GM18499 (cell line): ENCODE results near the gene ACTN2.

Source experiments
- ATAC-seq: cut with Tn5 transposase; IDR thresholded peaks from one replicate; pipeline ENCODE4 v1.9.1; 2021; ENCODE audit warnings: moderate number of reproducible peaks; ENCODE audit not compliant: insufficient read depth, unreplicated experiment

ACTN2 gene

GRCh38 chr1:236733653-236734052 is 47.4 kb downstream of the ACTN2 start:
- no peak for ATAC-seq

- ATAC-seq = no peak
These were observed 48.0 kb downstream of the ACTN2 start for GRCh38 chr1:236734141-236734765.

DNA sequence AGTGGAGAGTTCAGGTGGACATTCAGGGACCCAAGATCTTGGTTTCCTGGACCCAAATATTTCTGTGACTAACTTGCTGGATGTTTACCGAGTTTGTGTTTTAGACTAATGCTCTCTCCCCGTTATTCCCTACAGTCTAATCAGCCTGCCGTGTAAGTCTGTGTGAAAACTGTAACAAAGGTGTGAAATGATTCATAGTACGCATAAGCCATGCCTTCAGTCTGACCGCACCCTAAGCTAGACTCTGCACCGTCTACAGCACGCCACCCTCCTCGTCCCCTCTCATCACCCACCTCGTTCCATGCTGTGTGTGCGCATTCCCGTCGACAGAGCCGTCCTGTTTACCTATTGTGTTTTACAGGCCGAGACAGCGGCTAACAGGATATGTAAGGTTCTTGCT is 50.5 kb downstream of the ACTN2 start:
- no peak for ATAC-seq

DNA sequence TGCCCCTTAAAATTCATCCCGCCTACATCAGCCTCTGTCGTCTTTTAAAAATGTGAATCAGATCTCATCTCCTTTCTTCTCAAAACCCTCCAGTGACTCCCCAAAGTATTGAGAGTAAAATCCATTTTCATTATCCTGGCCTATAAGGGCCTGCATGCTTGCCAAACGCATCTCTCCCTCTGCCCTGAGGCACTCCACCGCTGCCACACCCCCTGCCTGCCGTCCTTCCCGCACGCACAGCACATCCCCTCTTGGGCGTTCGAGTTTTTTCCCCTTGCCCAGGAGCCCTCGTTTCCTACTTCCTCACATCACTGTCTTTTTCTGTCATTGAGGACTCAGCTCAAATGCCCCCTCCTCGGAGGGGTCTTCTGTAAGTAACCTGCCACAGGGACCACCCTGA is 55.5 kb downstream of the ACTN2 start:
- no peak for ATAC-seq

GRCh38 chr1:236742421-236743160 is 56.3 kb downstream of the ACTN2 start:
- no peak for ATAC-seq

DNA sequence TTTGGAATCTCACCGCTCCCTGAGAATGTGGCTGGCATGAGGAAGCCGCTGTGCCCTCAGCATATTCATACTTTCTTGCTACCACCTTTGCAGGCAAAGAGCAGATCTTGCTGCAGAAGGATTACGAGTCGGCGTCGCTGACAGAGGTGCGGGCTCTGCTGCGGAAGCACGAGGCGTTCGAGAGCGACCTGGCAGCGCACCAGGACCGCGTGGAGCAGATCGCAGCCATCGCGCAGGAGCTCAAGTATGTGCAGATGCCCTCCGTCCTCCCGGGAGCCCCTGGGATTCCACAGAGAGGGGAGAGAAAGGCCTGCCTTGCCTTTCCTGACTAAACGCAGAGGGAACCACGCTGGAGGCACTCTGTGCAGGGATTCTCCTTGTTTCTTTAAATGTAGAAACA is 58.2 kb downstream of the ACTN2 start:
- ATAC-seq = no peak

DNA sequence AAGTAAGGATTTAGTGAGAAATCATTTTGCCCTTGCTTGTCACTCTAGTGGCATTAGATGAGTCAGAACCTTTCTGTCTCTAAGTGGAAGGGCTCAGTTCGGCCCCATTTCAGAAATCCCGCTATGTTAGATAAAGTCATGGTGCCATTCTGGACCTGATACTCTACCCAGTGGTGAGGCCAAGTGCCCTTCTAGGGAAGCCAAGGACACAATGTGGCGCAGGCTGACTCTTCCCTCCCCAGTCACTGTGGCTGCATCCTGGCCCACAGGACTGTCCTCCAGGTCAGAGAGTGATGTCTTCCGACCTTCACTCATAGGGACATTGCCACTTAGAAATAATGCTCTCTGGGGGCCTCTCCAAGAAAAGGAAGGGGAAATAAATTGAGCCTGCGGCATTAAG is 60.5 kb downstream of the ACTN2 start:
- ATAC-seq = no peak

GRCh38 chr1:236747311-236747985 is 61.1 kb downstream of the ACTN2 start:
- ATAC-seq = no peak

- no peak for ATAC-seq
These were observed 62.1 kb downstream of the ACTN2 start for GRCh38 chr1:236748268-236748870.

GRCh38 chr1:236750928-236751327 is 64.6 kb downstream of the ACTN2 start:
- ATAC-seq = no peak

DNA sequence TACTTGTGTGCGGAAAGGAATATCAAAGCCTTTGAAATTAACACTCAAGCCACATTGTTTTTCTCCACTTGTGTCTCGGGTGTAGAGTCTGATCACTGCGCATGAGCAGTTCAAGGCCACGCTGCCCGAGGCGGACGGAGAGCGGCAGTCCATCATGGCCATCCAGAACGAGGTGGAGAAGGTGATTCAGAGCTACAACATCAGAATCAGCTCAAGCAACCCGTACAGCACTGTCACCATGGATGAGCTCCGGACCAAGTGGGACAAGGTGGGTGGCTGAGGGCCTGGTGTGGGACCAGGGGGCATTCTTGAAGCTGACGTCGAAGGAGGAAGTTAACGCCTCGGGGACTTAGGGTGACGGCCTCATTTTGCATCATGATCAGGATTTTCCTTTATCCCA is 65.1 kb downstream of the ACTN2 start:
- no peak for ATAC-seq

DNA sequence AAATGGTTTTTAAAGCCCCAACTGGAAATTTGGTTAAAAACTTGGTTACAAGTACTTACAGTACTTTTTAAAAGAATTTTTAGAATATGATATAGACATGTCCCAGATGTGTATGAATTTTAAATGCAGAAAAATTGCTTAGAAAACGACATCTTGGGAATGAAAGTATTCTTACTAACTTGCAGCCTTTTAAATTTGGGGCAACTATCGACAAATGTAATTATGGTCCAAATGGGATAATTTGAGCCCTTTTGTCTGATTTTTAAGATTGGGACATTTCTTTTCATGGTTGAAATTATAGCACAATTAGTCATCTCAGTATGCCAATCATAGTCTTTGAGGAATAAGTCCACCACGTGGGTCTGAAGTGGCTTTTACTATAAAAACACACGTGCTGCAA is 65.6 kb downstream of the ACTN2 start:
- no peak for ATAC-seq

DNA sequence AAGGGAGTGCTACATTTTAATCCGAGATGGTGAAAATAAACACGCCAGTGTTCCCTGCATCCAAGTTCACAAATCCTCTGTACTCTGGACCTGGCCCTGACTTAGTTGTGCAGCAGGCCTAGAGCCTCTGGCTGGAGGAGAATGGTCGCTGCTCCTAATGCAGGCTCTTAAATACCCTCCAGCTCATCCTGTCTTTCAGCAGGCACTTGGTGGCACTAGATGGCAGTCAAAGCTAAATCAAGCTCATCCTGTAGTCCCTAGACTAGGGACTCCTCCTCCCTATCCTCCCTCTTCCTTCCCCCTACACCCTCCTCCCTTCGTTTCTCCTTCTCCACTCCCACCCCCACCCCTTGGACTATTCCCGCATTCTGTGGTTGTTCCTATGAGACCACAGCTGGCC is 67.2 kb downstream of the ACTN2 start:
- ATAC-seq = no peak

- no peak for ATAC-seq
These were observed 67.7 kb downstream of the ACTN2 start for GRCh38 chr1:236753964-236754363.

- no peak for ATAC-seq
These were observed 68.4 kb downstream of the ACTN2 start for GRCh38 chr1:236754525-236755210.

DNA sequence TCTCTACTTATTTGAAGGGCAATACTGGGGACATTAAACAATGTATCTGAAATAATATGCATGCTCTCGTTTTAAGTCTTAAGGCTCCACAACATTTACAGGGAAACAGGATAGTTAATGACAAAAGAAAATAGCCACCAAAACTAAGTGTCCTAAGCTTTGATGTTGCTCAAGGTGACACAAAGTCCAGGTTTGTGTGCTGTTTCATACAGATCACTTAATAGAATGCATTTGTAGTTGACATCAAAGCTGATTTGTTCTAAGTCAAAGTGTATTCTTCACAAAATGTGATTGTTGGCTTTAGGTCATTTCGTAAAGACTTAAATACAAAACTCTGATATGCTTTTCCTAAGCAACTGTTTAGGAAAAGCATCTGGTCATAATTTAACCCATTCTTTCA is 71.3 kb downstream of the ACTN2 start:
- no peak for ATAC-seq

GRCh38 chr1:236759252-236759859 is 73.1 kb downstream of the ACTN2 start:
- no peak for ATAC-seq

GRCh38 chr1:236760480-236760879 is 74.2 kb downstream of the ACTN2 start:
- ATAC-seq = no peak

- ATAC-seq = no peak
These were observed 74.7 kb downstream of the ACTN2 start for GRCh38 chr1:236760986-236761385.

- no peak for ATAC-seq
These were observed 75.3 kb downstream of the ACTN2 start for GRCh38 chr1:236761397-236762132.
